ENCODE measurements around the gene MAML2. TPM values are rescaled to one million over a fixed set of nuclear protein-coding genes. Genes with fewer than 3 reads are reported as not detected.

The MAML2 gene
- total and polyA plus RNA-seq, 4 donors, result 0.56 to 2.1 (median 1.4) TPM

DNA sequence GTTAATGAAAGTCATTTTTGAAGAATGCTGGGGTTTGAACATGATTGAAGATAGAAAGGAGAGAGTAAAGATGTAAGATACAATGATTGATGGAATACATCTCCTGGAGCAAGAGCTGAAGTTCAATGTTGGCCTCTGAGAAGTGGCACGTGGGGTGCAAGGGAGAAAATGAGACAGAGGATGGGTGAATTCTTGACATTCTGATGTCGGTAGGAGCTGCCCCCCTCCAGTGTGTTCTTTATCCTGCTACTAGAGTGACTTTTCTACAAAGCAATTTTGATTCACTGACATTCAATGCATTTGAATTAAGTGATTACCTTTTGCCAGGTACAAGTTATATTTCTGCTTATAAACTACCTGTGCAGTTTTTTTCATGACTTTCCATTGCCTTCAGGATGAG, 260.1 kb downstream of the MAML2 start (continued):
- TF ChIP-seq, protein P1, sequence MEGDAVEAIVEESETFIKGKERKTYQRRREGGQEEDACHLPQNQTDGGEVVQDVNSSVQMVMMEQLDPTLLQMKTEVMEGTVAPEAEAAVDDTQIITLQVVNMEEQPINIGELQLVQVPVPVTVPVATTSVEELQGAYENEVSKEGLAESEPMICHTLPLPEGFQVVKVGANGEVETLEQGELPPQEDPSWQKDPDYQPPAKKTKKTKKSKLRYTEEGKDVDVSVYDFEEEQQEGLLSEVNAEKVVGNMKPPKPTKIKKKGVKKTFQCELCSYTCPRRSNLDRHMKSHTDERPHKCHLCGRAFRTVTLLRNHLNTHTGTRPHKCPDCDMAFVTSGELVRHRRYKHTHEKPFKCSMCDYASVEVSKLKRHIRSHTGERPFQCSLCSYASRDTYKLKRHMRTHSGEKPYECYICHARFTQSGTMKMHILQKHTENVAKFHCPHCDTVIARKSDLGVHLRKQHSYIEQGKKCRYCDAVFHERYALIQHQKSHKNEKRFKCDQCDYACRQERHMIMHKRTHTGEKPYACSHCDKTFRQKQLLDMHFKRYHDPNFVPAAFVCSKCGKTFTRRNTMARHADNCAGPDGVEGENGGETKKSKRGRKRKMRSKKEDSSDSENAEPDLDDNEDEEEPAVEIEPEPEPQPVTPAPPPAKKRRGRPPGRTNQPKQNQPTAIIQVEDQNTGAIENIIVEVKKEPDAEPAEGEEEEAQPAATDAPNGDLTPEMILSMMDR (IDR thresholded peaks at IDR 0.05; ENCODE audit: low read depth, low read length, missing input control), result no peak
- TF ChIP-seq YY1 (IDR thresholded peaks at IDR 0.05), result no peak
- TF ChIP-seq RXRA (IDR thresholded peaks at IDR 0.05), result no peak
- no peak for TF ChIP-seq RAD21 (IDR thresholded peaks at IDR 0.05)
- TF ChIP-seq NR2F2 (IDR thresholded peaks at IDR 0.05), result no peak
- TF ChIP-seq EGR1 (IDR thresholded peaks at IDR 0.05; ENCODE audit: low read depth in 2 of 2), result no peak
- no peak for TF ChIP-seq HNF4G (IDR thresholded peaks at IDR 0.05)
- TF ChIP-seq, protein P2, sequence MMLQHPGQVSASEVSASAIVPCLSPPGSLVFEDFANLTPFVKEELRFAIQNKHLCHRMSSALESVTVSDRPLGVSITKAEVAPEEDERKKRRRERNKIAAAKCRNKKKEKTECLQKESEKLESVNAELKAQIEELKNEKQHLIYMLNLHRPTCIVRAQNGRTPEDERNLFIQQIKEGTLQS (IDR thresholded peaks at IDR 0.05), result no peak
- no peak for TF ChIP-seq GABPA (IDR thresholded peaks at IDR 0.05 in 1 of 2, conservative IDR thresholded peaks at IDR 0.05 in 1 of 2)

DNA sequence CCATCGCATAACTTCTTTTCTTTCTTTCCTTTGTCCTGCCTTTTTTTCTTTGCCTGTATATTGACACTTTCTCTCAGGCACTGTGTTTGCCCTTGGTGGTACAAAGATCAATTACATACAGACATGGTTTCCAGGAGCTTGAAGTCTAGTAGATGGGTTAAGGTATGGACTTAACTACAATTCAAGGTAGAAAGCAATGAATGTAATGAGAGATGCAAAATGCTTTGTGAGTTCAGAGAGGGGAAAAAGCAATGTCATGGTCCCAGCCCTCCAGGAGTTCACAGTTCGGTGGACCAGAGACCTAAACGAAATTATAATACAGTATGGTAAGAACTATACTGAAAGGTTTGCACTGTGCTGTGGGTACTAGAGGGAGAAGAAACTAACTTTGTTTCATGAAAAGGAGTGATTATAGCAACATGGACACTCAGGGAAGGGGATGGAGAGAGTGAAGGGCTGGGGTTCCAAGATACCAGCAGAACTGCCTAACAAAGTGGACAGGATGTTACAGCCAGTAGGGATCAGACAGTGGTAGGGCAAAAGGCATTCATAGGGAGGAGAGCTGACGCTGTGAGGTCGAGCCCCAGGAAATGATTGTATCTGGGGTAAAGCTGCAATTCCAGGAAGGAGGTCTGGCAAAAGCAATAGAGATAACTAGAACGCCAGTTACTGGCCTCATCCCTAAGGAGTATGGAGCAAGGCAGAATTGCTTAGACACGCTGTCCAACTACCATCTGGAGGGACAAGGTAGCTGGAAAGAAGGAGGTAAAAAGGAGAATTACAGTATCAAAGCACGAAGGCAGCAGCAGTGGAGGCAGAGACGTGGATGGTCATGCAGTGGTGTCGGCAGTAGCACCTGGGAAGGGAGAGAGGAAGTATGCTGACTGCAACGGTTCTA, 260.7 kb downstream of the MAML2 start:
- WGBS, result 75% methylated on average over 11 of the region's 11 CpGs
- H3K9me3 ChIP-seq (ENCODE audit: control insufficient read depth in 4 of 4, low read length in 3 of 4), result no peaks in the 10 kb centered on the region
- no peak overlapping the region for H3K9ac ChIP-seq (ENCODE audit: low read depth in 1 of 2, low read length in 2 of 2)
- no peaks in the 10 kb centered on the region for H3K4me1 ChIP-seq (ENCODE audit: control insufficient read depth in 4 of 4, insufficient read depth in 4 of 4, low read length in 3 of 4)
- TF ChIP-seq GABPA (IDR thresholded peaks at IDR 0.05 in 1 of 2, conservative IDR thresholded peaks at IDR 0.05 in 1 of 2) (no peak), NR2F2 (IDR thresholded peaks at IDR 0.05) (peak; percentile 56)
- no peaks in the 10 kb centered on the region for H3K36me3 ChIP-seq (ENCODE audit: control insufficient read depth in 4 of 4, insufficient read depth in 3 of 4, low read depth in 1 of 4, low read length in 3 of 4)
- no peak overlapping the region for H3K4me3 ChIP-seq (ENCODE audit: low read depth in 1 of 3, low read length in 3 of 3)
- peaks cover 0 to 2% (median 0%) of the 10 kb centered on the region in 4 donors for H3K27me3 ChIP-seq (ENCODE audit: control insufficient read depth in 4 of 4, insufficient read depth in 4 of 4, low read length in 3 of 4)
- no peak overlapping the region for H3K27ac ChIP-seq (ENCODE audit: low read depth in 1 of 2, low read length in 2 of 2)
- no peak for DNase-seq (ENCODE audit: low spot score)

DNA sequence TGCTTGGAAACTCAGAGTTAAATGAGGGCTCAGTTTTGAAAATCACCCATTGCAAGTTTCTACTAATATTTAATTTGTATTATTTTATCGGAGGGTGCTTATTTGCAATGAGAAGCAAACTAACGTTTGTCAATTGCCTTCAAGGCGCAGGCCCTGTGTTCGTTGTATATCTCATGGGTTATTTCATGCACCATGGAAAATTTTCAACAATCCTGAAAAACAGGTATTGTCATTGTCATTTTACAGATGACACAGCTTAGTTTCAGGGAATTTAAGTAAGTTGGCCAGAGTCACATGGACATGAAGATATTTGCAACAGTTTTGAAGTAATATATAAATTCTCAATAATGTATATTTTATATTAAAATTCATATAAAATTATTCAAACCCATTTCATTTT, 261.4 kb downstream of the MAML2 start:
- H3K4me1 ChIP-seq (ENCODE audit: control insufficient read depth in 4 of 4, insufficient read depth in 4 of 4, low read length in 3 of 4), result no peaks in the 10 kb centered on the region
- no peak overlapping the region for H3K9ac ChIP-seq (ENCODE audit: low read depth in 1 of 2, low read length in 2 of 2)
- no peak for TF ChIP-seq JUND (IDR thresholded peaks at IDR 0.05)
- TF ChIP-seq GABPA (IDR thresholded peaks at IDR 0.05 in 1 of 2, conservative IDR thresholded peaks at IDR 0.05 in 1 of 2), result no peak
- TF ChIP-seq FOXA1 (IDR thresholded peaks at IDR 0.05), result no peak
- TF ChIP-seq EGR1 (IDR thresholded peaks at IDR 0.05; ENCODE audit: low read depth in 2 of 2), result no peak
- TF ChIP-seq, protein P3, sequence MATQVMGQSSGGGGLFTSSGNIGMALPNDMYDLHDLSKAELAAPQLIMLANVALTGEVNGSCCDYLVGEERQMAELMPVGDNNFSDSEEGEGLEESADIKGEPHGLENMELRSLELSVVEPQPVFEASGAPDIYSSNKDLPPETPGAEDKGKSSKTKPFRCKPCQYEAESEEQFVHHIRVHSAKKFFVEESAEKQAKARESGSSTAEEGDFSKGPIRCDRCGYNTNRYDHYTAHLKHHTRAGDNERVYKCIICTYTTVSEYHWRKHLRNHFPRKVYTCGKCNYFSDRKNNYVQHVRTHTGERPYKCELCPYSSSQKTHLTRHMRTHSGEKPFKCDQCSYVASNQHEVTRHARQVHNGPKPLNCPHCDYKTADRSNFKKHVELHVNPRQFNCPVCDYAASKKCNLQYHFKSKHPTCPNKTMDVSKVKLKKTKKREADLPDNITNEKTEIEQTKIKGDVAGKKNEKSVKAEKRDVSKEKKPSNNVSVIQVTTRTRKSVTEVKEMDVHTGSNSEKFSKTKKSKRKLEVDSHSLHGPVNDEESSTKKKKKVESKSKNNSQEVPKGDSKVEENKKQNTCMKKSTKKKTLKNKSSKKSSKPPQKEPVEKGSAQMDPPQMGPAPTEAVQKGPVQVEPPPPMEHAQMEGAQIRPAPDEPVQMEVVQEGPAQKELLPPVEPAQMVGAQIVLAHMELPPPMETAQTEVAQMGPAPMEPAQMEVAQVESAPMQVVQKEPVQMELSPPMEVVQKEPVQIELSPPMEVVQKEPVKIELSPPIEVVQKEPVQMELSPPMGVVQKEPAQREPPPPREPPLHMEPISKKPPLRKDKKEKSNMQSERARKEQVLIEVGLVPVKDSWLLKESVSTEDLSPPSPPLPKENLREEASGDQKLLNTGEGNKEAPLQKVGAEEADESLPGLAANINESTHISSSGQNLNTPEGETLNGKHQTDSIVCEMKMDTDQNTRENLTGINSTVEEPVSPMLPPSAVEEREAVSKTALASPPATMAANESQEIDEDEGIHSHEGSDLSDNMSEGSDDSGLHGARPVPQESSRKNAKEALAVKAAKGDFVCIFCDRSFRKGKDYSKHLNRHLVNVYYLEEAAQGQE (IDR thresholded peaks at IDR 0.05), result no peak
- TF ChIP-seq FOXA2 (IDR thresholded peaks at IDR 0.05), result no peak
- TF ChIP-seq, protein P4, sequence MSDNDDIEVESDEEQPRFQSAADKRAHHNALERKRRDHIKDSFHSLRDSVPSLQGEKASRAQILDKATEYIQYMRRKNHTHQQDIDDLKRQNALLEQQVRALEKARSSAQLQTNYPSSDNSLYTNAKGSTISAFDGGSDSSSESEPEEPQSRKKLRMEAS (IDR thresholded peaks at IDR 0.05), result no peak
- TF ChIP-seq HNF4G (IDR thresholded peaks at IDR 0.05), result no peak
- no peak for TF ChIP-seq TAF1 (conservative IDR thresholded peaks at IDR 0.05)
- TF ChIP-seq RAD21 (IDR thresholded peaks at IDR 0.05), result no peak
- no peak for TF ChIP-seq YY1 (IDR thresholded peaks at IDR 0.05)
- TF ChIP-seq HNF4A (conservative IDR thresholded peaks at IDR 0.05), result no peak
- TF ChIP-seq SP1 (IDR thresholded peaks at IDR 0.05), result no peak
- no peak overlapping the region for H3K27ac ChIP-seq (ENCODE audit: low read depth in 1 of 2, low read length in 2 of 2)
- H3K9me3 ChIP-seq (ENCODE audit: control insufficient read depth in 4 of 4, low read length in 3 of 4), result no peaks in the 10 kb centered on the region
- no peak overlapping the region for H3K4me3 ChIP-seq (ENCODE audit: low read depth in 1 of 3, low read length in 3 of 3)
- H3K27me3 ChIP-seq (ENCODE audit: control insufficient read depth in 4 of 4, insufficient read depth in 4 of 4, low read length in 3 of 4), result peaks cover 0 to 2% (median 0%) of the 10 kb centered on the region in 4 donors
- no peak for DNase-seq (ENCODE audit: low spot score)
- H3K36me3 ChIP-seq (ENCODE audit: control insufficient read depth in 4 of 4, insufficient read depth in 3 of 4, low read depth in 1 of 4, low read length in 3 of 4), result no peaks in the 10 kb centered on the region
- 90% methylated on average over 4 of the region's 4 CpGs for WGBS

Measured in liver (tissue), 9 donors.